Astrocyte of the hippocampus (primary cell): ENCODE results near the gene PYCARD.
A peak's percentile ranks its signal among the peaks of the same experiment; 100 is the strongest.
"Not testable (repeated sequence)": the region's sequence is repeated elsewhere in the genome, so short reads cannot be mapped to it uniquely, and the experiment has no call there.

Experiments
- DNase-seq: peaks from one replicate; pipeline ENCODE4 v3.0.0; 2011; ENCODE audit warnings: low read depth, low spot score

Gene PYCARD

GRCh38 chr16:31202414-31203375 lies at the start of gene PYCARD:
TSS of gene PYCARD (minus strand) at chr16:31202760. CDS start at chr16:31202690, 70 bp downstream.
- peak; percentile 62 for DNase-seq

DNA sequence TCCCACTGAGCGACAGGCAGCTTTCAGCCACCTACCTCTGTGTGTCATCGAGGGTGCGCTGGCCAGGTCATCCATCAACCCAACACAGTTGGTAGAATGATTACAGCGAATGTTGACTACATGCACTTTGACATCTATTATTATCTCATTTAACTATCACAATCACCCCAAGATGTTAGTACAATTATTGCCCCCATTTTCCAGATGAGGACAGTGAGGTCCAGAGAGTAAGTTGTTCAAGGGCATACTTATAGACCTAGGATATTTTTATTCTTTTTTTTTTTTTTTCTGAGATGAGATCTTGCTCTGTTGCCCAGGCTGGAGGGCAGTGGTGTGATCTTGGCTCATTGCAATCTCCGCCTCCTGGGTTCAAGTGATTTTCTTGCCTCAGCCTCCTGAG lies 48.9 kb upstream of the PYCARD start:
- no peak for DNase-seq

DNA sequence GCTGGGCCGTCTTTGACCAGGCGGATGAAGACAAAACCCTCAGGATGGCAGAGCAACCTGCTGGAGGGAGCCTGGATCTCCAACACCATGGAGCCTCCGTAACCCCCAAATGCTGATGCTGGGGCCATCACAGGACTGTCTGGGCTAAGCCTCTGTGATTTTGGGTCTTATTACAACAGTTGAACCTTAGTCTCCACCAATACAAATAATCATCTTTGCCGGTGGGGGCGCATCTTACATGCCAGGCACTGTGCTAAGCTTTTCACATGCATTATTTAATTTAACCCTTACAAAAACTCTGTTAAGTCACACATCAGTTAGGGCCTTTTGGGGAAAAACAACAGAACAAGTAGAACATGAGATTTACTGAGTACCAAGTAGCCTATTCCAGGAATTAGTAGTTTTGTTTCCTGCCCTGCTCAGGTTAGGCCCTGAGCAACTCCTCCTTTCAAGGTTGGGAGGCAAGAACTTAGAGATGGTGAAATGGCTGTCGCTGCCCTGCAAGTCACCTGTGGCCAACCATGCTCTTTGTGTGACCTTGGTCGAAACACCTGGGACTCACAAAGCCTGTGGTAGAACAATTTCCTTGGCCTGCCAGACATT lies 48.3 kb upstream of the PYCARD start:
- no peak for DNase-seq

DNA sequence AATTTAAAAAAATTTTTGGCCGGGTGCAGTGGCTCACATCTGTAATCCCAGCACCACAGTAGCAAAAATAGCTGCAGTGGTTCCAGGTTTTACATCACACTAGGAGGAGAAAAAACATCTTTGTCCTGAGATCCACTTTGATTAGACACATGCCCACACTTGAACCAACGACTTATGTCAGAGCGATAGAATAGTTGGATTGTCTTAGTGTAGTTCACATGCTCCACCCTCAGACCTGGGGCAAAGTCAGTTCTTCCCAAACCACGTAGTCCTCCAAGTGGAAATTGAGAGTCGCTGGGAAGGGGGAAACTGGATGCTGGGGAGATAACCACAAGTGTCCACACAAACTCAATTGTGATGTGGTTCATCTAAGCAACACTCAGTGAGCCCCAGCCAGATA lies 45.8 kb upstream of the PYCARD start:
- DNase-seq = no peak

DNA sequence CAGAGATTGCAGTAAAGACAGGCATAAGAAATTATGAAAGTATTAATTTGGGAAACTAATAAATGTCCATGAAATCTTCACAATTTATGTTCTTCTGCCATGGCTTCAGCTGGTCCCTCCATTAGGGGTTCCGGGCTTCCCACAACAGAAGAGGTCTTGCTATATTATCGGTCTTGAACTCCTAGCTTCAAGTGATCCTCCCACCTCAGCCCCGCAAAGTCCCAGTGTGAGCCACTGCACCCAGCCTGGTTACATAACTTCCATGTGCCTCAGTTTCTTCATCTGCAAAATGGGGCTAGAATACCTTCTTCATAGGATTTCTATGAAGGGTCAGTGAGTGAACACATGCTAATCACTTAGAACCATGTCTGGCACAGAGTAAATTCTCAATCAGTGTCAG lies 43.7 kb upstream of the PYCARD start:
- no peak for DNase-seq

GRCh38 chr16:31245598-31245997 lies 43.0 kb upstream of the PYCARD start:
- not testable (repeated sequence) for DNase-seq

DNA sequence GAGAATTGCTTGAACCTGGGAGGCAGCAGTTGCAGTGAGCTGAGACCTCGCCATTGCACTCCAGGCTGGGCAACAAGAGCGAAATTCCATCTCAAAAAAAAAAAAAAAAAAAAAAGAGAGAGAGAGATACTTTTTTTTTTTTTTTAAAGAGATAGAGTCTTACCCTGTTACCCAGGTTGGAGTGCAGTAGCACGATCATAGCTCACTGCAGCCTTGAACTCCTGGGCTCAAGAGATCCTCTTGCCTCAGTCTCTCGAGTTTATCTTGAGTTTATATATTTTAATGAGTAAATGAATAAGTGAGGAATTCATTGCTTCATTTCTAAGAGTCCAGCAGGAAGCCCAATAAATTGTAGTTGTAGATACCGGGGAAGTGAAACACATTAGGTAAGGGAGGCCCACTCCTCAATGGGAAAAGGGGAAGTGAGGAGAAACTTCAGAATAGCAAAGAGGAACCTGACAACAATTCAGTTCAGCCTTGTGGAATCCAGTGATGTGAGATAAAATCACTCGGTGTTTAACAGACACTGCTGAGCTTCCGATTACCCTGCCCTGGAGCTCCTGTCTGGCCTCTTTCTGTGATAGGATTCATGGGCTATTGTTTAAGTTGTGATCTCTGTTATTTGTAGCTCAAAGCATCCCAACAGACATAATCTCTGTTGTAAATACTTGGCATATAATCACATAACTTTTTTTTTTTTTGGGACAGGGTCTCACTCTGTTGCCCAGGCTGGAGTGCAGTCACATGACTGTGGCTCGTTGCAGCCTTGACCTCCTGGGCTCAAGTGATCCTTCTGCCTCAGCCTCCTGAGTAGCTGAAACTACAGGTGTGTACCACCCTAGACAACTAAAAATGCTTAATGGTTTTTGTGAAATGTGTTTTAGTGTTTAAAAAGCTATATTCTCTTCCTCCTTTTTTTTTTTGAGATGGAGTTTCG lies 41.4 kb upstream of the PYCARD start:
- no peak for DNase-seq

DNA sequence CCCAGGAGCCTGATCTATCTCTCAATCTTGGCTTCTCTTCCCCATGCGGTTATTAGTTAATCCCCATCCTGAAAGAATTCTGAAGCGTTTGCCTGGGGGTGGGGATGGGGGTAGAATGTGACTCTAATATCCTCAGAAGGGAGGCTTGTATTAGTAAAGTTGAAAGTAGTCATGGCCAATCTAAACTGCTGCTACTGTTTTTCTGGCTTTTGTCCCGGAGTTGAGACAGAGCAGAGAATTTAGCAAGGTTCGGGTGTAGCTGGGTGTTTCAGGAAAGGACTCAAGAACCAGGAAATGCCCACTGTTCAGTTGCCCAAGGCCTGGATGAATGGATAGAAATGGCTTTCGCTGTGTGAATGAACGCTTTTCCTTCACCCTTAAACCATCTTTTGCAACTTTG lies 39.6 kb upstream of the PYCARD start:
- DNase-seq = no peak

DNA sequence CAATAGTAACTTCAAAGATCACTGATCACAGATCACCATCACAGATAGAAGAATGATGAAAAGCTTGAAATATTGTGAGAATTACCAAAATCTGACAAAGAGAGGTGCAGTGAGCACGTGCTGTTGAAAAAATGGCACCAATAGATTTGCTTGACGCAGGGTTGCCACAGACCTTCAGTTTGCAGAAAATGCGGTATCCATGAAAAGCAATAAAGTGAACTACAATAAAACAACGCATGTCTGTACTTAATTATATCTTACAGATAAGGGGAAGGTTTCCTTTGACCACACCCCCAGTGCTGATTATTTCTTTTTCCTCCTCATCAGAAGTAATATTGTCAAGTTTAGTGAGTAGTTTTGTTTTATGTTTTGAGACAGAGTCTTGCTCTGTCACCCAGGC lies 35.5 kb upstream of the PYCARD start:
- DNase-seq = no peak

GRCh38 chr16:31229501-31229900 lies 26.9 kb upstream of the PYCARD start:
- no peak for DNase-seq

DNA sequence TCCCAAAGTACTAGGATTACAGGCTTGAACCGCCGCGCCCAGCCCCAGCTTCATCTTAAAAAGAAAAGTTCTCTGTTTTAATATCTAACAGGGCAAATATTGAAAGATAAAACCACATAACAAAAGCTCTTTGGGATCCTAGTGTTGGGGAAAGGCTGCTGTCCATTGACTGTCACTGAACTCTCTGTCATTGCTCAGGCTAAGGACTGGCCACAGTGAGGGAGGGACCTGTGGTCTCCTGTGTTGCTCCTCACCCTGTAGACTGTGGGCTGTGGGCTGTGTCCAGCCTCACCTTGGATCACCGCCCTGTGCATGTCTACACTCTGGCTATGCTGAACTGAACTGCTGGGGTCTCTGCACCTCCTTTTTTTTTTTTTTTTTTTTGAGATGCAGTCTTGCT lies 25.6 kb upstream of the PYCARD start:
- no peak for DNase-seq

- DNase-seq = no peak
These were observed 22.6 kb upstream of the PYCARD start for GRCh38 chr16:31225193-31225592.

- DNase-seq = no peak
These were observed 21.8 kb upstream of the PYCARD start for GRCh38 chr16:31224092-31224955.

GRCh38 chr16:31223044-31223443 lies 20.5 kb upstream of the PYCARD start:
- no peak for DNase-seq

DNA sequence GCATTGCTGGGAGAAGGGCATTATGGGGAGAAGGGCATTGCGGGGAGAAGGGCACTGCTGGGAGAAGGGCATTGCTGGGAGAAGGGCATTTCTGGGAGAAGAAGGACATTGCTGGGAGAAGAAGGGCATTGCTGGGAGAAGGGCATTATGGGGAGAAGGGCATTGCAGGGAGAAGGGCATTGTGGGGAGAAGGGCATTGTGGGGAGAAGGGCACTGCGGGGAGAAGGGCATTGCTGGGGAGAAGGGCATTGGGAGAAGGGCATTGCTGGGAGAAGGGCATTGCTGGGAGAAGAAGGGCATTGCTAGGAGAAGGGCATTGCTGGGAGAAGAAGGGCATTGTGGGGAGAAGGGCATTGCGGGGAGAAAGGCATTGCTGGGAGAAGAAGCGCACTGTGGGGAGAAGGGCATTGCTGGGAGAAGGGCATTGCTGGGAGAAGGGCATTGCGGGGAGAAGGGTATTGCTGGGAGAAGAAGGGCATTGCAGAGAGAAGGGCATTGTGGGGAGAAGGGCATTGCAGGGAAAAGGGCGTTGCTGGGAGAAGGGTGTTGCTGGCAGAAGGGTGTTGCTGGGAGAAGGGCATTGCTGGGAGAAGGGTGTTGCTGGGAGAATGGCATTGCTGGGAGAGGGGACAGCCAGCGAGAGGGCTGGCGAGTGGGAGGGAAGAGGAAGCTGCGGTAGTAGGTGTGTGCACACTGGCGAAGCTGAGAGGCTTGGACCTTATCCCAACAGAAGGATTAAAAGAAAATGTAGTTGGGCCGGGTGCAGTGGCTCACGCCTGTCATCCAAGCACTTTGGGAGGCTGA lies 19.0 kb upstream of the PYCARD start:
- no peak for DNase-seq

DNA sequence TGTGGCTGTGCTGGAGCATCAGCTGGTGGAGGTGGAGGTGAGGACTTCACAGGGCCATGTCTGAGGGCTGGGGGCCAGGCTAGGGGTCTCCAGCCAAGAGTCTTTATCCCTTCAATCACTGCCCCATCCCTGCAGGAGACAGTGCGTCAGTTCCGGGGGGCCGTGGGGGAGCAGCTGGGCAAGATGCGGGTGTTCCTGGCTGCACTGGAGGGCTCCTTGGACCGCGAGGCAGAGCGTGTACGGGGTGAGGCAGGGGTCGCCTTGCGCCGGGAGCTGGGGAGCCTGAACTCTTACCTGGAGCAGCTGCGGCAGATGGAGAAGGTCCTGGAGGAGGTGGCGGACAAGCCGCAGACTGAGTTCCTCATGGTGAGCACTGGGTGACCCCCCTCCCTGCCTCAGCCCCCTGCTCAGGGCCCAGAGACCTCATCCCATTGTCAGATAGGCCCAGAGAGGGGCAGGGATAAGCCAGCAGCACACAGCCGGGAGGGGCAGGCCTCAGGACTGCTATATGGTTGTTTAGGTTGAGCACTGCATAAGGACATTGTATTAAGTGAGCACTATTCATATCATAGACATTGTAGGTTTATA lies 16.7 kb upstream of the PYCARD start:
- DNase-seq = no peak

- DNase-seq = no peak
These were observed 14.6 kb upstream of the PYCARD start for GRCh38 chr16:31217136-31217530.

GRCh38 chr16:31216422-31217135 lies 14.0 kb upstream of the PYCARD start, which contains the start of gene PYDC1:
TSS of gene PYDC1 (minus strand) at chr16:31217135. CDS start at chr16:31217028, 107 bp downstream.
- peak; percentile 7 for DNase-seq
